HCT116 (cell line): Measurements from ENCODE around the gene ECT2.

Experiments used
- CEBPB ChIP-seq: IDR thresholded peaks from 2 replicates; pipeline ENCODE4 v1.6.1; 2012; ENCODE audit warnings: low read depth
- EZH2 ChIP-seq: fragments of 200-600 bp; sonication (generic); IDR thresholded peaks from 2 replicates; pipeline ENCODE4 v1.6.1; 2017; ENCODE audit warnings: antibody characterized with exemption, mixed run types
- EZH2phosphoT487 ChIP-seq: fragments of 200-600 bp; IDR thresholded peaks from 2 replicates; pipeline ENCODE4 v1.6.1; 2018; ENCODE audit warnings: antibody characterized with exemption, borderline replicate concordance
- POLR2AphosphoS5 ChIP-seq: IDR thresholded peaks from 2 replicates; pipeline ENCODE4 v1.6.1; 2011; ENCODE audit warnings: mild to moderate bottlenecking, low read depth, low read length, moderate library complexity
- RAD21 ChIP-seq: IDR thresholded peaks from 2 replicates; pipeline ENCODE4 v1.6.1; 2012; ENCODE audit warnings: low read depth, mild to moderate bottlenecking
- TF ChIP-seq, protein P1 (sequence below), 3 experiments: fragments of 200-600 bp in 1 of 3; sonication (generic) in 1 of 3; IDR thresholded peaks in 2 of 3; conservative IDR thresholded peaks in 1 of 3; 2 replicates each; pipeline ENCODE4 v1.5.1; 2012 to 2017; ENCODE audit warnings: low read depth in 2 of 3, low read length in 2 of 3, antibody characterized with exemption in 1 of 3, borderline replicate concordance in 1 of 3, control low read depth in 1 of 3, mild to moderate bottlenecking in 1 of 3, mixed read lengths in 1 of 3, mixed run types in 1 of 3, moderate library complexity in 1 of 3; ENCODE audit not compliant: insufficient read depth in 1 of 3

DNA sequence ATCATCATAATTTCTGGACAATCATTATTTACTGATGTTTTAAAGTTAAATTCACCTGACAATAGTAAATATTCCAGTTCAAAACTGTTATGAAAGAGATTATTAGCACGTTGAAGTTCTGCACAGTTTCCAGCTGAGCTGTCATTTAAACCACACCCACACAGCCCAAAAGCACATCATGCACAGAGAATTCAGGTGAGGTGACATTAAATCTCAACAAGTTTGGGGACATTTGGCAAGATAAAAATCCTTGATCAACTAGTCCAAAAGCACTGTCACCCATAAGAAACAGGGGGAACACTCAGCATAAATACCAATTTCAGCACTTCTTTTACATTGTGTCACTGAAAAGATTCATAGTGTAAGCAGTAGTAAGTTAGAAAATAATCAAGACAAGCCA is 46.5 kb upstream of the ECT2 start:
- no peak for TF ChIP-seq EZH2
- no peak for TF ChIP-seq CEBPB
- no peak for TF ChIP-seq EZH2phosphoT487
- TF ChIP-seq, protein P1, sequence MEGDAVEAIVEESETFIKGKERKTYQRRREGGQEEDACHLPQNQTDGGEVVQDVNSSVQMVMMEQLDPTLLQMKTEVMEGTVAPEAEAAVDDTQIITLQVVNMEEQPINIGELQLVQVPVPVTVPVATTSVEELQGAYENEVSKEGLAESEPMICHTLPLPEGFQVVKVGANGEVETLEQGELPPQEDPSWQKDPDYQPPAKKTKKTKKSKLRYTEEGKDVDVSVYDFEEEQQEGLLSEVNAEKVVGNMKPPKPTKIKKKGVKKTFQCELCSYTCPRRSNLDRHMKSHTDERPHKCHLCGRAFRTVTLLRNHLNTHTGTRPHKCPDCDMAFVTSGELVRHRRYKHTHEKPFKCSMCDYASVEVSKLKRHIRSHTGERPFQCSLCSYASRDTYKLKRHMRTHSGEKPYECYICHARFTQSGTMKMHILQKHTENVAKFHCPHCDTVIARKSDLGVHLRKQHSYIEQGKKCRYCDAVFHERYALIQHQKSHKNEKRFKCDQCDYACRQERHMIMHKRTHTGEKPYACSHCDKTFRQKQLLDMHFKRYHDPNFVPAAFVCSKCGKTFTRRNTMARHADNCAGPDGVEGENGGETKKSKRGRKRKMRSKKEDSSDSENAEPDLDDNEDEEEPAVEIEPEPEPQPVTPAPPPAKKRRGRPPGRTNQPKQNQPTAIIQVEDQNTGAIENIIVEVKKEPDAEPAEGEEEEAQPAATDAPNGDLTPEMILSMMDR (IDR thresholded peaks at IDR 0.05 in 2 of 3, conservative IDR thresholded peaks at IDR 0.05 in 1 of 3; ENCODE audit: borderline replicate concordance in 1 of 3, insufficient read depth in 1 of 3, low read depth in 2 of 3, low read length in 2 of 3): no peak
- TF ChIP-seq POLR2AphosphoS5: no peak
- TF ChIP-seq RAD21: no peak
